Choroid plexus epithelial cell (primary cell): ENCODE measurements around the gene BEST2.
"Not testable (repeated sequence)": the region's sequence is repeated elsewhere in the genome, so short reads cannot be mapped to it uniquely, and the experiment has no call there.

Experiments used
- DNase-seq: peaks from one replicate; pipeline ENCODE4 v3.0.0-alpha.2; 2010; ENCODE audit warnings: low read depth
- H3K4me3 ChIP-seq: 2 replicates; pipeline ENCODE4 v1.5.1; 2011; ENCODE audit warnings: low read depth, mild to moderate bottlenecking, control low read depth, low read length, moderate library complexity
- TF ChIP-seq, protein P1 (sequence below): conservative IDR thresholded peaks from 2 replicates; pipeline ENCODE4 v1.5.1; 2011; ENCODE audit warnings: low read depth, mild to moderate bottlenecking, control low read depth, inconsistent platforms, low read length, moderate library complexity

Gene BEST2

DNA sequence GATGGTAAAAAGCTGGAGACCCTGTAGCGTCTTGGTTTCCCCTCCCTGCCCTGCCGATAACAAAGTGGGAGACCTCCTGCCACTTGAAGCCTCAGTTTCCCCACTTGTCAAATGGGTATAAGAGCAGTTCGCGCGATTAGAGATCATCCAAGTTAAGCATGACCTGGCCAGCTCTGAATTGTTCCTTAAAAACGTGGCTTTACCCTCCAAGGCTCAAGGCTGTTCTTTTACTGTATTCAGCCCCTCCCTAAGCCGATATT is 28.3 kb upstream of the BEST2 start:
- TF ChIP-seq, protein P1, sequence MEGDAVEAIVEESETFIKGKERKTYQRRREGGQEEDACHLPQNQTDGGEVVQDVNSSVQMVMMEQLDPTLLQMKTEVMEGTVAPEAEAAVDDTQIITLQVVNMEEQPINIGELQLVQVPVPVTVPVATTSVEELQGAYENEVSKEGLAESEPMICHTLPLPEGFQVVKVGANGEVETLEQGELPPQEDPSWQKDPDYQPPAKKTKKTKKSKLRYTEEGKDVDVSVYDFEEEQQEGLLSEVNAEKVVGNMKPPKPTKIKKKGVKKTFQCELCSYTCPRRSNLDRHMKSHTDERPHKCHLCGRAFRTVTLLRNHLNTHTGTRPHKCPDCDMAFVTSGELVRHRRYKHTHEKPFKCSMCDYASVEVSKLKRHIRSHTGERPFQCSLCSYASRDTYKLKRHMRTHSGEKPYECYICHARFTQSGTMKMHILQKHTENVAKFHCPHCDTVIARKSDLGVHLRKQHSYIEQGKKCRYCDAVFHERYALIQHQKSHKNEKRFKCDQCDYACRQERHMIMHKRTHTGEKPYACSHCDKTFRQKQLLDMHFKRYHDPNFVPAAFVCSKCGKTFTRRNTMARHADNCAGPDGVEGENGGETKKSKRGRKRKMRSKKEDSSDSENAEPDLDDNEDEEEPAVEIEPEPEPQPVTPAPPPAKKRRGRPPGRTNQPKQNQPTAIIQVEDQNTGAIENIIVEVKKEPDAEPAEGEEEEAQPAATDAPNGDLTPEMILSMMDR, result no peak
- peak; percentile 19 for DNase-seq
- H3K4me3 ChIP-seq, result peak overlapping the region; percentile 78

GRCh38 chr19:12723641-12724426 is 27.8 kb upstream of the BEST2 start, which contains the start of gene TNPO2:
Gene TNPO2, minus strand, starts transcription at chr19:12723932. Its CDS starts 2,955 bp downstream, at chr19:12720977.
- peak; percentile 71 for DNase-seq
- TF ChIP-seq, protein P1, result no peak
- H3K4me3 ChIP-seq, result peak within 1 kb of the TSS; percentile 78

DNA sequence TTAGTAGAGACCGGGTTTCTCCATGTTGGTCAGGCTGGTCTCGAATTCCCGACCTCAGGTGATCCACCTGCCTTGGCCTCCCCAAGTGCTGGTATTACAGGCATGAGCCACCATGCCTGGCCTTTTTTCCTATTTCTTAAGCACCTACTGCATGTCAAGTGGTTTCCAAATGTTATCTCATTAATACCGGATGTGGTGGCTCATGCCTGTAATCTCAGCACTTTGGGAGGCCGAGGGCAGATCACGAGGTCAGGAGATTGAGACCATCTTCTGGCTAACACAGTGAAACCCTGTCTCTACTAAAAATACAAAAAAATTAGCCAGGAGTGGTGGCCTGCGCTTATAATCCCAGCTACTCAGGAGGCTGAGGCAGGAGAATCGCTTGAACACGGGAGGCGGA is 26.0 kb upstream of the BEST2 start:
- not testable (repeated sequence) for H3K4me3 ChIP-seq, DNase-seq

- no peak for DNase-seq
- no peak overlapping the region for H3K4me3 ChIP-seq
- TF ChIP-seq, protein P1, result no peak
Measured at GRCh38 chr19:12726988-12727316, 24.6 kb upstream of the BEST2 start.

- no peak for DNase-seq
- TF ChIP-seq, protein P1, result no peak
- no peak overlapping the region for H3K4me3 ChIP-seq
Measured at GRCh38 chr19:12727745-12728433, 23.7 kb upstream of the BEST2 start.

- no peak for DNase-seq
- TF ChIP-seq, protein P1, result no peak
- H3K4me3 ChIP-seq, result no peak overlapping the region
Measured at GRCh38 chr19:12730064-12730463, 21.5 kb upstream of the BEST2 start.

GRCh38 chr19:12731337-12731736 is 20.3 kb upstream of the BEST2 start:
- TF ChIP-seq, protein P1, result no peak
- DNase-seq, result no peak
- no peak overlapping the region for H3K4me3 ChIP-seq
